Measurements from ENCODE around the gene RAPGEF5.
A peak's percentile ranks its signal among the peaks of the same experiment; 100 is the strongest.

DNA sequence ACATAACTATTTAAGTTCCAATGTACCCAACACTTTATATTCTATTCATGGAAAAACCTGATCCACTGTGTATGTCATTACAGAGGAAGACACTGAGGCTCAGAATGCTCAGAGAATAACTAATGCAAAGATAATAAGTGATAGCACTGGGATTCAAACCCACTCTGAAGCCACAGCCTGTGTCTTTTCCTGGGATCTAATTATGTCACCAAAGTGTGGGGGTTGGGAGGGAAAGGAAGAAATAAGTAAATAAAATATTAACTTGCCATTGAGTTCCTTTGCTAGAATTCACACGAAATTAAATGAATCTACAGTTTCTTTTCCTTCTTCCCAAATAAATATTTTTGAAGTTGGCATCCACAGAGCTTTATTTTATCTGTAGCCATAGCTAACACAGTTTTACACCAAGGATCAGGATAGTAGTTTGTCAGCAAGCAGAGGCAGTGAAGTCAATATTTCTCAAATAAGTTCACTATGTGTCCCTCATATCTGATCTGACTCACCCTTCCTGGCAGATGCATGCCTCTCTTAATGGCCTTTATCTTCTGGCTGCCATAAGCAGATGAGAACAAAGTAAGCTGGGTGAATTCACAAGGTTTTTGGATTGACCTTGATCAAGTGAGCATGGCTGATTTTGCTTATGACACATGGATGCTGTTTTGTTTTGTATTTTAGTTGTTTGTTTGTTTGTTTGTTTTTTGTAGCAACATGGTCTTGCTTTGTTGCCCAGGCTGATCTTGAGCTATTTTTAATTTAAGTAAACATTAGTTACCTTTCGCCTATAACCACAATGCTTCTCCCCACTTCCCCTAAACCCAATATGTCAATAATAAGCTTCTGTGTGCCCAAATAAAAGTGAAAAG is 6.3 kb downstream of the RAPGEF5 start:
- TF ChIP-seq POLR2A (IDR thresholded peaks at IDR 0.05; ENCODE audit: low read length): no peak
- peak; percentile 92 for TF ChIP-seq GATA1 (IDR thresholded peaks at IDR 0.05; ENCODE audit: low read depth, low read length)

Data from erythroblast (primary cell).